MM.1S (cell line): ENCODE data around the gene GTF3C5.

ENCODE experiments used
- EZH2 ChIP-seq: fragments of 300-600 bp; sonication (generic); optimal IDR thresholded peaks from 2 replicates; pipeline ENCODE3; 2017; ENCODE audit warnings: low read depth, mild to moderate bottlenecking, antibody characterized with exemption, low read length, mixed read lengths
- TF ChIP-seq, protein P1 (sequence below): fragments of 300-600 bp; sonication (generic); IDR thresholded peaks from 2 replicates; pipeline ENCODE4 v1.5.1; 2016; ENCODE audit warnings: antibody characterized with exemption, low read length, mixed read lengths

DNA sequence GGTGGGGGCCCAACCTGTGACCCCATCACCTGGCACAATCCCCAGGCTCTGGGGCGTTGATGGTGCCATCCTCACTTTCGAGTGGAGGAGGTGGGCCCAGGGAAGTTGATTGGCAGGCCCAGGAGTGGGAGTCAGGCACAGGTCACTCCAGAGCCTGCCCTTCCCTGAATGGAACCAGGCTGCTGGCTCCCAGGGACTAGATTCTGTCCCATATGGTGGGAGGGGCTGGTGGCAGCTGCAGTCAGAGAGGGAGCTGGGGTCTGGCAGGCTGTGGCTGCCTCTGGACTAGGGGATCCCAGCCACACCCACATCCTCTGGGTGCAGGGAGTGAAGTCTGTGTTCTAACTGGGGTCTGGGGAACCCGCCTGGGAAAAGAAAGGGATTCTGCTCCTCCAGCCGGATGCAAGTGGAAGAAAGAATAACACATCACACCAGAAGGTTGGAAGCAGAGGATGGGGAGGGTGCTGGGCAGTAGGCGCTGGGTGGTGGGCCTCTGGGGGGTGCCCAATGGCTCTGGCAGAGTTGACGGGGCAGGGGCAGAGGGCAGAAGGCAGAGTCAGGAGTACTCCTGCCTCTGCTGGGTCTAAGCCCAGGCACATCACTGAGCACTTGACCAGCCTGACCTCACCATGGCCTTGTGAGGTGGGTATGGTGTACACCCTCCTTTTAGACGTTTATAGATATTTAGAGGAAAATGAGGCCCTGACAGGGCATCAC is 56.8 kb downstream of the GTF3C5 start:
- TF ChIP-seq, protein P1, sequence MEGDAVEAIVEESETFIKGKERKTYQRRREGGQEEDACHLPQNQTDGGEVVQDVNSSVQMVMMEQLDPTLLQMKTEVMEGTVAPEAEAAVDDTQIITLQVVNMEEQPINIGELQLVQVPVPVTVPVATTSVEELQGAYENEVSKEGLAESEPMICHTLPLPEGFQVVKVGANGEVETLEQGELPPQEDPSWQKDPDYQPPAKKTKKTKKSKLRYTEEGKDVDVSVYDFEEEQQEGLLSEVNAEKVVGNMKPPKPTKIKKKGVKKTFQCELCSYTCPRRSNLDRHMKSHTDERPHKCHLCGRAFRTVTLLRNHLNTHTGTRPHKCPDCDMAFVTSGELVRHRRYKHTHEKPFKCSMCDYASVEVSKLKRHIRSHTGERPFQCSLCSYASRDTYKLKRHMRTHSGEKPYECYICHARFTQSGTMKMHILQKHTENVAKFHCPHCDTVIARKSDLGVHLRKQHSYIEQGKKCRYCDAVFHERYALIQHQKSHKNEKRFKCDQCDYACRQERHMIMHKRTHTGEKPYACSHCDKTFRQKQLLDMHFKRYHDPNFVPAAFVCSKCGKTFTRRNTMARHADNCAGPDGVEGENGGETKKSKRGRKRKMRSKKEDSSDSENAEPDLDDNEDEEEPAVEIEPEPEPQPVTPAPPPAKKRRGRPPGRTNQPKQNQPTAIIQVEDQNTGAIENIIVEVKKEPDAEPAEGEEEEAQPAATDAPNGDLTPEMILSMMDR: no peak
- TF ChIP-seq EZH2: no peak
